Ovary (tissue), 9 donors: Measurements from ENCODE around the gene ALOX12B. TPM values are rescaled to one million over a fixed set of nuclear protein-coding genes. Genes with fewer than 3 reads are reported as not detected.

ENCODE experiments used
- DNase-seq, 5 donors: peaks; one replicate each; pipeline ENCODE4 v3.0.0-alpha.2; 2019 to 2020
- H3K27ac ChIP-seq, 2 donors: fragments of 200-600 bp; one replicate each; pipeline versions ENCODE4 v1.5.1 to v1.8.0; 2019 to 2022
- H3K27me3 ChIP-seq: fragments of 200-600 bp; one replicate; pipeline ENCODE4 v1.8.0; 2022
- H3K36me3 ChIP-seq: fragments of 200-600 bp; sonication (generic); one replicate; pipeline ENCODE4 v1.5.1; 2019
- H3K4me1 ChIP-seq: one replicate; pipeline ENCODE4 v1.8.1; 2013; ENCODE audit warnings: mild to moderate bottlenecking, moderate library complexity; ENCODE audit not compliant: insufficient read depth
- H3K4me3 ChIP-seq: fragments of 200-600 bp; sonication (generic); one replicate; pipeline ENCODE4 v1.5.1; 2017
- H3K9me3 ChIP-seq, 2 donors: fragments of 200-600 bp in 1 of 2; sonication (generic) in 1 of 2; one replicate each; pipeline versions ENCODE4 v1.5.1 to v1.8.1; 2013 to 2019; ENCODE audit warnings: mild to moderate bottlenecking in 1 of 2, moderate library complexity in 1 of 2
- EP300 ChIP-seq: sonication (generic); formaldehyde crosslinking; IDR thresholded peaks from one replicate; pipeline ENCODE4 v1.6.1; 2017; ENCODE audit warnings: antibody characterized with exemption
- POLR2A ChIP-seq: fragments of 450-650 bp; IDR thresholded peaks from one replicate; pipeline ENCODE4 v1.6.1; 2017; ENCODE audit warnings: antibody characterized with exemption, mild to moderate bottlenecking, moderate library complexity
- WGBS, 3 donors: extraction: QIAGEN DNeasy Blood & Tissue Kit in 1 of 3; methylation state at CpG; one replicate each; pipeline versions ENCODE4 v1.1.5 to v1.1.7; 2013 to 2017; 5-methylcytosine and 5-hydroxymethylcytosine counted together
- intact Hi-C, 4 donors: fragments of 100-400 bp; cut with DNase I; formaldehyde crosslinking; loops; one replicate each; pipeline versions ENCODE4 v1.11.0 to v1.15.1; 2022 to 2023
- polyA plus RNA-seq, 2 donors: library from polyadenylated mRNA; stranded (reverse); fragments of 200-250 nt in 1 of 2; fragments of 350-450 nt in 1 of 2; fragmentation: Illumina TruSeq in 1 of 2; extraction: RNeasy Lipid Tissue Mini Kit (QIAGEN cat#74804) in 1 of 2; gene quantifications; one replicate each; pipeline ENCODE4 v1.2.3, GENCODE V29; 2013 to 2014
- total RNA-seq, 7 donors: library from RNA; depleted of rRNA in 2 of 7; stranded (reverse); fragments of >200 nt in 2 of 7; fragmentation: NEBNext Ultra II Directional in 3 of 7; extraction: Animal tissue kit (Norgen Biotek cat#: 25700) in 3 of 7; gene quantifications; one replicate each; pipeline versions ENCODE4 v1.1.0 to v1.2.4, GENCODE V29; 2016 to 2023
- TF ChIP-seq, protein P1 (sequence below), 3 donors: fragments of 450-650 bp in 2 of 3; fragments of 200-600 bp in 1 of 3; IDR thresholded peaks; one replicate each; pipeline versions ENCODE4 v1.5.1 to v1.8.0; 2016 to 2022; ENCODE audit warnings: antibody characterized with exemption in 3 of 3, mild to moderate bottlenecking in 1 of 3
- donor health status: DM: no; HTN: no; CAD: no; lungs with moderate emphysema.
- donor health status: DM: no; HTN: no; CAD: no.
- donor health status: Bipolar disorder and iron deficiency.
- donor health status: DM: yes; HTN: yes; CAD: no.
- donor health status: DM: no; HTN: no; CAD: no.
- donor health status: DM: yes; HTN: yes; CAD: no.

The ALOX12B gene
- total and polyA plus RNA-seq, 9 donors: 0.70 TPM; not detected in 8

GRCh38 chr17:8068736-8069586 lies 18.6 kb downstream of the ALOX12B start:
- Histone ChIP-seq H3K27me3 (no peaks in the 10 kb centered on the region), H3K9me3 (no peaks in the 10 kb centered on the region), H3K4me1 (no peaks in the 10 kb centered on the region), H3K27ac (no peak overlapping the region), H3K36me3 (no peaks in the 10 kb centered on the region), H3K4me3 (no peak overlapping the region)
- DNase-seq: no peak
- TF ChIP-seq EP300 (no peak), POLR2A (no peak)
- TF ChIP-seq, protein P1, sequence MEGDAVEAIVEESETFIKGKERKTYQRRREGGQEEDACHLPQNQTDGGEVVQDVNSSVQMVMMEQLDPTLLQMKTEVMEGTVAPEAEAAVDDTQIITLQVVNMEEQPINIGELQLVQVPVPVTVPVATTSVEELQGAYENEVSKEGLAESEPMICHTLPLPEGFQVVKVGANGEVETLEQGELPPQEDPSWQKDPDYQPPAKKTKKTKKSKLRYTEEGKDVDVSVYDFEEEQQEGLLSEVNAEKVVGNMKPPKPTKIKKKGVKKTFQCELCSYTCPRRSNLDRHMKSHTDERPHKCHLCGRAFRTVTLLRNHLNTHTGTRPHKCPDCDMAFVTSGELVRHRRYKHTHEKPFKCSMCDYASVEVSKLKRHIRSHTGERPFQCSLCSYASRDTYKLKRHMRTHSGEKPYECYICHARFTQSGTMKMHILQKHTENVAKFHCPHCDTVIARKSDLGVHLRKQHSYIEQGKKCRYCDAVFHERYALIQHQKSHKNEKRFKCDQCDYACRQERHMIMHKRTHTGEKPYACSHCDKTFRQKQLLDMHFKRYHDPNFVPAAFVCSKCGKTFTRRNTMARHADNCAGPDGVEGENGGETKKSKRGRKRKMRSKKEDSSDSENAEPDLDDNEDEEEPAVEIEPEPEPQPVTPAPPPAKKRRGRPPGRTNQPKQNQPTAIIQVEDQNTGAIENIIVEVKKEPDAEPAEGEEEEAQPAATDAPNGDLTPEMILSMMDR (IDR thresholded peaks at IDR 0.05): no peak
- 71 to 82% (median 82%) methylated on average over 9 of the region's 9 CpGs for WGBS, 3 donors
- intact Hi-C loops: no loop called here

DNA sequence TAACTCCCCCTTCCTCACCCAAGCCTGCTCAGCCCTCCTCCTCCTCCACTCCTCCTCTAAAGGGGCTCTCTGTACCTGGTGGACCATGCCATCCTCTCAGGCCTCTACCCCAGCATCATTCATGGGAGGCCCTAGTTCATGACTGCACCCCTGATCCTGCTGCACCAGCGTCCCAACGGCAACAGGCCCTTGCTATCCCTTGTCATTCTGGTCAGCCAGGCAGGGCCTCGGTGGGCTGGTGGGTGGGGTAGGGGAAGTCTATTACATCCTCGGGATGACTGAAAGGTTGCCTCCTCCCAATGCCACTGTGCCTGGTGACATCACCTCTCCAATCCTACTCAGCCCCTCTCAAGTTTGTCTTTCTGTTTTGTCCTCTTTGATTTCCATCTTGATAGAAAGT lies 19.7 kb downstream of the ALOX12B start:
- no peak for DNase-seq
- no peaks in the 10 kb centered on the region for H3K4me1 ChIP-seq
- TF ChIP-seq, protein P1 (IDR thresholded peaks at IDR 0.05): no peak
- TF ChIP-seq EP300: no peak
- TF ChIP-seq POLR2A: no peak
- no peaks in the 10 kb centered on the region for H3K9me3 ChIP-seq
- no peak overlapping the region for H3K27ac ChIP-seq
- H3K36me3 ChIP-seq: no peaks in the 10 kb centered on the region
- no peak overlapping the region for H3K4me3 ChIP-seq
- WGBS, 3 donors: 59 to 77% (median 69%) methylated on average over 4 of the region's 4 CpGs
- intact Hi-C loops: no loop called here
- no peaks in the 10 kb centered on the region for H3K27me3 ChIP-seq

- Histone ChIP-seq H3K4me3 (no peak overlapping the region), H3K27ac (no peak overlapping the region), H3K4me1 (no peaks in the 10 kb centered on the region), H3K27me3 (no peaks in the 10 kb centered on the region), H3K9me3 (no peaks in the 10 kb centered on the region), H3K36me3 (no peaks in the 10 kb centered on the region)
- TF ChIP-seq POLR2A: no peak
- TF ChIP-seq, protein P1 (IDR thresholded peaks at IDR 0.05): no peak
- no peak for TF ChIP-seq EP300
- DNase-seq: no peak
- WGBS, 3 donors: 60 to 64% (median 63%) methylated on average over 15 of the region's 15 CpGs
- intact Hi-C loops: no loop called here
Observed at GRCh38 chr17:8066841-8067775, 20.4 kb downstream of the ALOX12B start.

DNA sequence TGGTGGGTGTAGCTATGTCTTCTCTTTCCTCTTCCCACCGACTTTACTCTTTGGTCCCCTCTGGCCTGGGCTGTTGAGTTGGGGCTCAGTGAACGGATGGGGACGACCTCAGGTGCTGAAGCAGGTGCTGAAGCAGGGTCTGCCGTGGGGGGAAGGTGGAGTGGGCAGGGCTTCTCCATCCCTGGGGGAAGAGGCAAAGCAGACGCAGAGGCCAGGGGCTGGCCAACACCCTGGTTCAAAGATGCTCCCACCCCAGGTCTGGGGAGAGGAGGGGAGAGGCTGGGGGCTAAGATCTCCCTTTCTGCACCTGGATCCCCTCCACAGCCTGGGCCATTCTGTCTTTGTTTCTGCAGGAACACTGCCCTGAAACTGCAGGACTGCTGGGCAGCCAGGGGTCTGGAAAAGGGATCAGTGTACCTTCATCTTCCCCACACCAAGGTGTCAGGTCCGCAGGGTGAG lies 22.9 kb downstream of the ALOX12B start:
- H3K4me1 ChIP-seq: no peaks in the 10 kb centered on the region
- no peaks in the 10 kb centered on the region for H3K27me3 ChIP-seq
- no peak for DNase-seq
- no peak overlapping the region for H3K4me3 ChIP-seq
- TF ChIP-seq, protein P1 (IDR thresholded peaks at IDR 0.05): no peak
- no peak for TF ChIP-seq EP300
- TF ChIP-seq POLR2A: no peak
- no peaks in the 10 kb centered on the region for H3K36me3 ChIP-seq
- intact Hi-C loops: no loop called here
- 30 to 35% (median 32%) methylated on average over 6 of the region's 6 CpGs for WGBS, 3 donors
- H3K9me3 ChIP-seq: no peaks in the 10 kb centered on the region
- no peak overlapping the region for H3K27ac ChIP-seq
